ENCODE results near the gene ABHD16B.
"Not testable (repeated sequence)": the region's sequence is repeated elsewhere in the genome, so short reads cannot be mapped to it uniquely, and the experiment has no call there.

ABHD16B gene

GRCh38 chr20:63835021-63835858 is 26.1 kb upstream of the ABHD16B start:
- DNase-seq = peak; percentile 97

GRCh38 chr20:63836458-63837344 is 24.6 kb upstream of the ABHD16B start:
- DNase-seq = no peak

- no peak for DNase-seq
Observed at GRCh38 chr20:63837479-63837878, 23.8 kb upstream of the ABHD16B start.

DNA sequence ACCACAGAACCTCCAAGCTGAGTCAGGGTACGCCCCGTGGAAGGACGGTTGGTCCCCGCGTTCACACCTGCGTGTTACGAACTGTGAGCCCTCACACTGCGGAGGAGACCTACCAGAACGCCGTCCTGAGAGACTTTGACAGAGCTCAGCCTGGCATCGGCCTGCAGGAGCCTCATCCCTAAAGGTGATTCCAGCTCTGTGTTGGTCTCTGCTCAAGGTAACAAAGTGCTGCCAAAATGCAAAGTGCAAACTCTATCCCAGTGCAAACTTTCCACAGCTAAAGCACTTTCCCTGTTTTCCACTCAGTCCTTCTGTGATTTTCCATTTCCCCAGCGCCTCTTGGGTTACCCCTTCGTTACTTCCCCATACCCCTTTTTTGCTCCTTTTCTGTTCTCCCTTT is 21.7 kb upstream of the ABHD16B start:
- no peak for DNase-seq

GRCh38 chr20:63840405-63840828 is 20.9 kb upstream of the ABHD16B start:
- DNase-seq = no peak

DNA sequence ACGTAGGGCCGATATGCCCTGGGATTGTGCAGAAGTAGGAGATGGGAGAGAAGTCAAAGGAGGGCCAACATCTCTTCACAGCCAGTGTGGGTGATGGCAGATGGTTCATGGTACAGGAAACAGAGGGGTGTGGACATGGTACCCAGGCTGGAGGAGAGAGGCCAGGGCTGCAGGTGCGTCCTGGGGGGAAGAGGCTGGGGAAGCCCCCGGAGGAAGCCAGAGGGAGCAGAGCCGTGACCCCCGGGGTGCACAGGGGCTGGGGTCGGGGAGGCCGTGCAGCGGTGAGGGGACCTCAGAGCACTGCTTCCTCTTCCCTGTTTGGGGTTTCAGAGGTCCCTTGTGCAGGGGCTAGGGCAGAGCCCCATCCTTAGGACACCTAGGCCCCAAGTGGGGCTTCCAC is 19.0 kb upstream of the ABHD16B start:
- no peak for DNase-seq

- DNase-seq = no peak
Observed at GRCh38 chr20:63843222-63843621, 18.1 kb upstream of the ABHD16B start.

DNA sequence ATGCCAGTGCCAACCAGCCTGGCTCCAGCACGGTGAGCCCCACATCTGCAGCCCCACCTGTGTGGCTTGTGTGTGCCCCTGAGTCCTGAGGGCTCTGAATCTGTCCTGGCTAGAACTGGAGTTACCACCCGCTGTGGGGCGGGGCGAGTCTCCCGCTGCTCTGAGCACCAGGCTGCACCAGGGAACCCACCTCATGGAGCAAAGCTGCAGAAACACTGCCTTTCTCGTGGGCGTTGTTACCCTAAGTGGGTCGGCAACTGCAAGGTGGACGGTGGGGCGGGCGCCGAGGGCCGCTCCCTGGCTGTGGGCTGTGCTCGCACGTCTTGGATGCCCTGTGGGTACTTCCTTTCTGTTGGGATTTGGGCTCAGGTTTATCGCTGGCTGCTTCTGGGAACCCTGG is 17.5 kb upstream of the ABHD16B start:
- no peak for DNase-seq

DNA sequence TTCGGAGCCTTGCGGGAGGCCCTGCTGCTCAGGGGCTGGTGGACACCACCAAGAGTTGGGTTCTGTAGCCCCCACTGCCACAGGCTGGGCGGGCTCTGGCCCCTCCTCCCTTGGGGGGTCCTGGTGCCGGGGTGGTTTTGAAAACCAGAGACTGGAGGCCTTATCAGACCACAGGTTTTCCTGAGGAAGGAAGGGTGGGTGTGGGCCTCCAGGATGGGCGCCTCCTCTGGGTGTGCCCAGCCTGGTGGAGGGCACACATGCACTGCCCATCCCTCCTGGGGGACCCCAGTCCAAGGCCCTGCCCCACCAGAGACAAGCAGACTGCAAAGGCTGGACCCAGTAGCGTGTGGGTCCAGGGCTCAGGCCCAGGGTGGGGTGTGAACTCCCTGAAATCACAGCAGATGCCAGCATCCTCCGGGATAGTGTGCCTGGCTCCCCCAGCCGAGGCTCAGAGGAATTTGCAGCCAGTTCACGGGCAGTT is 16.7 kb upstream of the ABHD16B start:
- no peak for DNase-seq

- DNase-seq = peak; percentile 45 to 53
Observed at GRCh38 chr20:63846128-63846771, 15.0 kb upstream of the ABHD16B start.

GRCh38 chr20:63846888-63847236 is 14.4 kb upstream of the ABHD16B start:
- no peak for DNase-seq

GRCh38 chr20:63847237-63848002 is 13.9 kb upstream of the ABHD16B start:
- DNase-seq = no peak

GRCh38 chr20:63848003-63848911 is 13.0 kb upstream of the ABHD16B start:
- DNase-seq = no peak

- DNase-seq = no peak
Observed at GRCh38 chr20:63850689-63851547, 10.4 kb upstream of the ABHD16B start.

GRCh38 chr20:63851548-63851943 is 9.8 kb upstream of the ABHD16B start:
- DNase-seq = not testable (repeated sequence)

DNA sequence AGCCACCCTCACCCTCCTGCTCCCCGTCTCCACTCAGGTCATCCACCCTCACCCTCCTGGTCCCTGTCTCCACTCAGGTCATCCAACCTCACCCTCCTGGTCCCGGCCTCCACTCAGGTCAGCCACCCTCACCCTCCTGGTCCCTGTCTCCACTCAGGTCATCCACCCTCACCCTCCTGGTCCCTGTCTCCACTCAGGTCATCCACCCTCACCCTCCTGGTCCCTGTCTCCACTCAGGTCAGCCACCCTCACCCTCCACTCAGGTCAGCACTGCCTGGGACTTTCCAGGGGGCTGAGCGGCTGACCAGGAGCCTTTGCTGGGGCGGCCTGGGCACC is 7.6 kb upstream of the ABHD16B start:
- not testable (repeated sequence) for DNase-seq

- DNase-seq = no peak
Observed at GRCh38 chr20:63854069-63854765, 7.1 kb upstream of the ABHD16B start.

- no peak for DNase-seq
Observed at GRCh38 chr20:63854766-63855362, 6.4 kb upstream of the ABHD16B start.

DNA sequence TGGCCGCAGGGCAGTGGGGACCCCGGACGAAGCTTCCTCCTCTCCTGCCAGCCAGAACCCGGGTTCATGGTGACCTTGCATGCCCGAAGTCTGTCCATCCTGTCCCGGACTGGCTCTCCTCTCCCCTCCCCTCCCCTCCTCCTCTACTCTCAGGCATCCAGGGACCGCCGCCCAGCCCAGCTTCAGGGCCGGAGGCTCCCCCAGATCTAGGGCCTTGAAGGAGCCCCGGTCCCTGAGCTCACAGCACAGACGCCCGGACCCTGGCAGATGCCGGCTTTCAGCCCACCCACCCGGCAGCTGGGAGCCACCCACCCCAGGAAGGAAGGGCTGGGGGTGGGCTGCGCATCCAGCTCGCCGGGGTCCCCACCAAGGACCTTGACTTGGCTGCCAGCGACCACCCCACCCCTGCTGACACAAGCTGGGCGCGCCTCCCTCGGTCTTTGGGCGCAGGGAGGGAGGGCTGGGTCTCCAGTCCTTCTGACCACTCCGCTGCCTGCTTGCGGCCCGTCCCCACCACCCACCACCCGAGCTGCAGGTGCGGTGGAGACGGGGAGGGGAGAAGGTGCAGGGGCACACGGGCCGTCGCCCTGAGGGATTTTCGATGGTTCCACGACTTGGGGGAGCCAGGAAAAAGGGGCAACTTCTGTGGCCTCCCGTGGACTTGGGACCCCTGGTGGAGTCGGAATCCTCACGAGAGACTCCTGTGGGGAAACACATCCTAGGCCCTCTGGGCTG is 5.8 kb upstream of the ABHD16B start:
- DNase-seq = no peak
